Endothelial cell of umbilical vein (primary cell): ENCODE results near the gene PLD1. TPM values are rescaled to one million over a fixed set of nuclear protein-coding genes. Genes with fewer than 3 reads are reported as not detected.

ENCODE experiments used
- BruUV-seq: library from RNA; stranded (reverse); fragments of 400-500 nt; replicated peaks from 2 replicates; lab custom pipeline; 2021; lab: Mats Ljungman, UMichigan
- CTCF ChIA-PET: fragments of 300-600, 350-600 bp; sonication (Branson Sonifier 250); formaldehyde crosslinking; loops from one replicate; lab custom pipeline; 2021; ENCODE audit warnings: antibody characterized with exemption, inconsistent platforms; lab: Charles Lee
- POLR2A ChIA-PET: fragments of 300-600, 350-600 bp; sonication (Branson Sonifier 250); formaldehyde crosslinking; loops from one replicate; lab custom pipeline; 2021; ENCODE audit warnings: antibody characterized with exemption, inconsistent platforms; lab: Charles Lee
- DNase-seq: peaks from one replicate; pipeline ENCODE4 v3.0.0-alpha.2; 2011; ENCODE audit warnings: low read depth, low spot score
- FAIRE-seq: peaks from 2 replicates; lab custom pipeline; 2011; peaks lifted over from hg19 to GRCh38; lab: Jason Lieb, UNC
- H2AFZ ChIP-seq: 2 replicates; pipeline ENCODE4 v1.6.0; 2012; ENCODE audit warnings: low read depth, low read length, control low read depth, inconsistent platforms
- H3K27ac ChIP-seq: 2 replicates; pipeline ENCODE4 v1.5.1; 2011; ENCODE audit warnings: low read depth, mild to moderate bottlenecking, control low read depth, low read length, moderate library complexity; ENCODE audit not compliant: insufficient read depth
- H3K27me3 ChIP-seq, 2 experiments: 2 replicates each; pipeline versions ENCODE4 v1.6.0 to v1.6.1; 2011; ENCODE audit warnings: low read length in 2 of 2, mixed read lengths in 1 of 2; ENCODE audit not compliant: control insufficient read depth in 2 of 2, insufficient read depth in 2 of 2
- H3K36me3 ChIP-seq, 2 experiments: 2 replicates in 1 of 2; 3 replicates in 1 of 2; pipeline ENCODE4 v1.5.1; 2011; ENCODE audit warnings: low read length in 2 of 2, mild to moderate bottlenecking in 1 of 2, moderate library complexity in 1 of 2; ENCODE audit not compliant: control insufficient read depth in 2 of 2, insufficient read depth in 2 of 2; ENCODE audit errors: extremely low read depth in 1 of 2
- H3K4me1 ChIP-seq: 3 replicates; pipeline ENCODE4 v1.5.1; 2011; ENCODE audit warnings: mild to moderate bottlenecking, low read length; ENCODE audit not compliant: control insufficient read depth, insufficient read depth; ENCODE audit errors: extremely low read depth
- H3K4me2 ChIP-seq: 2 replicates; pipeline ENCODE4 v1.6.1; 2011; ENCODE audit warnings: low read length, control low read depth, mixed read lengths; ENCODE audit not compliant: insufficient read depth
- H3K4me3 ChIP-seq, 3 experiments: fragments of 200-600 bp in 1 of 3; sonication (generic), shearing (Covaris generic) in 1 of 3; replicated peaks in 1 of 3; 2 replicates each; pipeline ENCODE4 v1.5.1; 2011 to 2016; ENCODE audit warnings: control low read depth in 3 of 3, low read length in 3 of 3, mild to moderate bottlenecking in 2 of 3, inconsistent platforms in 1 of 3, low read depth in 1 of 3, moderate library complexity in 1 of 3; ENCODE audit not compliant: insufficient read depth in 1 of 3
- H3K79me2 ChIP-seq: 2 replicates; pipeline ENCODE4 v1.6.0; 2012; ENCODE audit warnings: low read length, inconsistent platforms; ENCODE audit not compliant: control insufficient read depth, insufficient read depth
- H3K9ac ChIP-seq: replicated peaks from 2 replicates; pipeline ENCODE3; 2011; ENCODE audit warnings: low read length, control low read depth; ENCODE audit not compliant: insufficient read depth; ENCODE audit errors: extremely low read depth
- H3K9me1 ChIP-seq: replicated peaks from 3 replicates; pipeline ENCODE4 v1.6.0; 2011; ENCODE audit warnings: mild to moderate bottlenecking, low read length; ENCODE audit not compliant: control insufficient read depth, insufficient read depth; ENCODE audit errors: extremely low read depth
- H3K9me3 ChIP-seq: replicated peaks from 2 replicates; pipeline ENCODE4 v1.5.1; 2012; ENCODE audit warnings: low read length, inconsistent platforms; ENCODE audit not compliant: control insufficient read depth, insufficient read depth
- H4K20me1 ChIP-seq: replicated peaks from 2 replicates; pipeline ENCODE3; 2011; ENCODE audit warnings: mild to moderate bottlenecking, low read length; ENCODE audit not compliant: control insufficient read depth, insufficient read depth; ENCODE audit errors: extremely low read depth
- EZH2 ChIP-seq: IDR thresholded peaks from 2 replicates; pipeline ENCODE4 v1.6.1; 2012; ENCODE audit warnings: borderline replicate concordance, low read depth, mild to moderate bottlenecking, moderate library complexity, low read length, inconsistent platforms; ENCODE audit not compliant: severe bottlenecking
- FOS ChIP-seq: IDR thresholded peaks from 2 replicates; pipeline ENCODE4 v1.6.1; 2011; ENCODE audit warnings: mild to moderate bottlenecking, low read length, moderate library complexity, borderline replicate concordance; ENCODE audit not compliant: insufficient read depth
- GATA2 ChIP-seq: IDR thresholded peaks from 2 replicates; pipeline ENCODE4 v1.7.0; 2011; ENCODE audit warnings: low read depth, mild to moderate bottlenecking, moderate library complexity, mixed read lengths, low read length; ENCODE audit not compliant: insufficient read length, insufficient read depth
- JUN ChIP-seq: IDR thresholded peaks from 2 replicates; pipeline ENCODE4 v1.6.1; 2011; ENCODE audit warnings: borderline replicate concordance, low read depth; ENCODE audit not compliant: insufficient read length, insufficient read depth
- MYC ChIP-seq: IDR thresholded peaks from one replicate; pipeline ENCODE4 v1.6.1; 2011; ENCODE audit warnings: mild to moderate bottlenecking, low read depth, low read length
- POLR2A ChIP-seq: IDR thresholded peaks from 2 replicates; pipeline ENCODE4 v1.6.1; 2012; ENCODE audit warnings: low read depth, mild to moderate bottlenecking, control low read depth, low read length
- POLR2AphosphoS5 ChIP-seq: IDR thresholded peaks from 2 replicates; pipeline ENCODE4 v1.6.1; 2012; ENCODE audit warnings: low read depth, mild to moderate bottlenecking, control low read depth, low read length, moderate library complexity; ENCODE audit not compliant: insufficient read depth
- dilution Hi-C: fragments of 300-500 bp; cut with MboI; formaldehyde crosslinking; loops from one replicate; pipeline ENCODE4 v1.15.0; 2019; ENCODE audit warnings: low sequenced_read_pairs; ENCODE audit not compliant: extremely low pct_ligation_motif_present
- intact Hi-C: fragments of 100-400 bp; cut with micrococcal nuclease; formaldehyde crosslinking; loops from one replicate; pipeline ENCODE4 v1.10.0; 2022
- polyA plus RNA-seq, 4 experiments: library from polyadenylated mRNA; depleted of rRNA in 3 of 4; stranded (reverse) in 3 of 4; unstranded in 1 of 4; fragments of >200 nt; gene quantifications; 2 replicates each; pipeline versions ENCODE4 v1.2.1 to v1.2.3, GENCODE V29; 2011 to 2012; ENCODE audit warnings: missing spikeins in 1 of 4
- total RNA-seq: library from RNA; stranded (reverse); gene quantifications from 2 replicates; pipeline ENCODE4 v1.2.3, GENCODE V29; 2021
- TF ChIP-seq, protein P1 (sequence below), 2 donors: IDR thresholded peaks; 1 replicate in 1 of 2; 2 replicates in 1 of 2; pipeline ENCODE4 v1.5.1; 2011; ENCODE audit warnings: low read length in 2 of 2, mild to moderate bottlenecking in 2 of 2, moderate library complexity in 2 of 2, control low read depth in 1 of 2, inconsistent platforms in 1 of 2, low read depth in 1 of 2; ENCODE audit not compliant: insufficient read depth in 1 of 2; ENCODE audit errors: extremely low read depth in 1 of 2
- TF ChIP-seq, protein P2 (sequence below): IDR thresholded peaks from 2 replicates; pipeline ENCODE4 v1.6.1; 2011; ENCODE audit not compliant: insufficient read depth, insufficient read length

Gene PLD1
- total and polyA plus RNA-seq, 2 donors (not counting 3 experiments of a cell fraction or from before 2014, with no cell fraction given), result 42.0 to 108 TPM

GRCh38 chr3:171718493-171719185 lies 91.6 kb downstream of the PLD1 start:
- dilution Hi-C loops, result no loop called here
- ChIA-PET POLR2A (no interaction called here), CTCF (interaction anchor here (0.6 kb wide), 1 partner anchor 12 kb away, joined by 3 read pairs; no protein-coding TSS in a partner anchor)
- FAIRE-seq, result no peak
- intact Hi-C loops, result no loop called here
- H3K27me3 ChIP-seq, result no peaks in the 10 kb centered on the region
- BruUV-seq, result no TSS peak
- TF ChIP-seq, protein P1, sequence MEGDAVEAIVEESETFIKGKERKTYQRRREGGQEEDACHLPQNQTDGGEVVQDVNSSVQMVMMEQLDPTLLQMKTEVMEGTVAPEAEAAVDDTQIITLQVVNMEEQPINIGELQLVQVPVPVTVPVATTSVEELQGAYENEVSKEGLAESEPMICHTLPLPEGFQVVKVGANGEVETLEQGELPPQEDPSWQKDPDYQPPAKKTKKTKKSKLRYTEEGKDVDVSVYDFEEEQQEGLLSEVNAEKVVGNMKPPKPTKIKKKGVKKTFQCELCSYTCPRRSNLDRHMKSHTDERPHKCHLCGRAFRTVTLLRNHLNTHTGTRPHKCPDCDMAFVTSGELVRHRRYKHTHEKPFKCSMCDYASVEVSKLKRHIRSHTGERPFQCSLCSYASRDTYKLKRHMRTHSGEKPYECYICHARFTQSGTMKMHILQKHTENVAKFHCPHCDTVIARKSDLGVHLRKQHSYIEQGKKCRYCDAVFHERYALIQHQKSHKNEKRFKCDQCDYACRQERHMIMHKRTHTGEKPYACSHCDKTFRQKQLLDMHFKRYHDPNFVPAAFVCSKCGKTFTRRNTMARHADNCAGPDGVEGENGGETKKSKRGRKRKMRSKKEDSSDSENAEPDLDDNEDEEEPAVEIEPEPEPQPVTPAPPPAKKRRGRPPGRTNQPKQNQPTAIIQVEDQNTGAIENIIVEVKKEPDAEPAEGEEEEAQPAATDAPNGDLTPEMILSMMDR (IDR thresholded peaks at IDR 0.05; ENCODE audit: extremely low read depth in 1 of 2, insufficient read depth in 1 of 2, low read depth in 1 of 2, low read length in 2 of 2), result no peak
- no peak for TF ChIP-seq GATA2
- no peak for TF ChIP-seq POLR2A
- no peak for TF ChIP-seq EZH2
- TF ChIP-seq FOS, result no peak
- TF ChIP-seq POLR2AphosphoS5, result no peak
- TF ChIP-seq, protein P2, sequence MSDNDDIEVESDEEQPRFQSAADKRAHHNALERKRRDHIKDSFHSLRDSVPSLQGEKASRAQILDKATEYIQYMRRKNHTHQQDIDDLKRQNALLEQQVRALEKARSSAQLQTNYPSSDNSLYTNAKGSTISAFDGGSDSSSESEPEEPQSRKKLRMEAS, result no peak
- no peak for TF ChIP-seq JUN
- no peak for TF ChIP-seq MYC
- no peak overlapping the region for H2AFZ ChIP-seq
- no peak overlapping the region for H3K4me3 ChIP-seq
- no peaks in the 10 kb centered on the region for H3K79me2 ChIP-seq
- H3K9me3 ChIP-seq, result no peaks in the 10 kb centered on the region
- H3K9me1 ChIP-seq, result no peaks in the 10 kb centered on the region
- H3K4me1 ChIP-seq, result peaks cover under 1% of the 10 kb centered on the region
- H3K9ac ChIP-seq, result no peak overlapping the region
- H3K27ac ChIP-seq, result no peak overlapping the region
- no peak overlapping the region for H3K4me2 ChIP-seq
- DNase-seq, result no peak
- H3K36me3 ChIP-seq, result peaks cover 0 to 3% of the 10 kb centered on the region in 2 experiments
- H4K20me1 ChIP-seq, result no peaks in the 10 kb centered on the region
